ENCODE data around the gene NANOS2. TPM values are rescaled to one million over a fixed set of nuclear protein-coding genes. Genes with fewer than 3 reads are reported as not detected.
"Not testable (repeated sequence)": the region's sequence is repeated elsewhere in the genome, so short reads cannot be mapped to it uniquely, and the experiment has no call there.

NANOS2 gene
- total and polyA plus RNA-seq, 4 donors, result not detected

GRCh38 chr19:45901432-45901911 lies 13.1 kb downstream of the NANOS2 start:
- peak; percentile 76 to 85 for DNase-seq
- intact Hi-C loops (cut with DNase I), result no loop called here

GRCh38 chr19:45900738-45901431 lies 13.7 kb downstream of the NANOS2 start:
- 60 to 66% methylated on average over 22 of the region's 22 CpGs for WGBS, 2 donors
- no peaks in the 10 kb centered on the region for H3K9me3 ChIP-seq (ENCODE audit: control insufficient read depth, low read length)
- no peak overlapping the region for H3K27ac ChIP-seq (ENCODE audit: low read depth in 1 of 2, low read length in 2 of 2)
- DNase-seq (no peak), ATAC-seq (ENCODE audit: low FRiP score) (no peak)
- peak overlapping the region in 1 of 2 donors; percentile 68 for H3K4me3 ChIP-seq (ENCODE audit: low read length in 2 of 2)
- H3K4me1 ChIP-seq (ENCODE audit: control insufficient read depth in 1 of 2, insufficient read depth in 2 of 2, low read length in 2 of 2), result no peaks in the 10 kb centered on the region
- no peaks in the 10 kb centered on the region for H3K27me3 ChIP-seq (ENCODE audit: control insufficient read depth in 1 of 2, insufficient read depth in 2 of 2, low read length in 1 of 2)
- intact Hi-C loops (cut with DNase I), result no loop called here
- no peaks in the 10 kb centered on the region for H3K36me3 ChIP-seq (ENCODE audit: control insufficient read depth in 1 of 2, insufficient read depth in 2 of 2, low read length in 1 of 2)

More at GRCh38 chr19:45901432-45901911, 13.1 kb downstream of the NANOS2 start:
- Histone ChIP-seq H3K36me3 (ENCODE audit: control insufficient read depth in 1 of 2, insufficient read depth in 2 of 2, low read length in 1 of 2) (no peaks in the 10 kb centered on the region), H3K4me1 (ENCODE audit: control insufficient read depth in 1 of 2, insufficient read depth in 2 of 2, low read length in 2 of 2) (no peaks in the 10 kb centered on the region), H3K27ac (ENCODE audit: low read depth in 1 of 2, low read length in 2 of 2) (no peak overlapping the region), H3K27me3 (ENCODE audit: control insufficient read depth in 1 of 2, insufficient read depth in 2 of 2, low read length in 1 of 2) (no peaks in the 10 kb centered on the region), H3K4me3 (ENCODE audit: low read length in 2 of 2) (peak overlapping the region; percentile 61 to 68), H3K9me3 (ENCODE audit: control insufficient read depth, low read length) (no peaks in the 10 kb centered on the region)
- ATAC-seq (ENCODE audit: low FRiP score), result no peak
- 3 to 6% methylated on average over 69 of the region's 69 CpGs for whole genome bisulfite sequencing, 2 donors

GRCh38 chr19:45899919-45900589 lies 14.5 kb downstream of the NANOS2 start:
- peaks cover 0 to 2% of the 10 kb centered on the region in 2 donors for H3K36me3 ChIP-seq (ENCODE audit: control insufficient read depth in 1 of 2, insufficient read depth in 2 of 2, low read length in 1 of 2)
- ATAC-seq (ENCODE audit: low FRiP score) (no peak), DNase-seq (no peak)
- no peaks in the 10 kb centered on the region for H3K9me3 ChIP-seq (ENCODE audit: control insufficient read depth, low read length)
- H3K27ac ChIP-seq (ENCODE audit: low read depth in 1 of 2, low read length in 2 of 2), result no peak overlapping the region
- no peak overlapping the region for H3K4me3 ChIP-seq (ENCODE audit: low read length in 2 of 2)
- H3K27me3 ChIP-seq (ENCODE audit: control insufficient read depth in 1 of 2, insufficient read depth in 2 of 2, low read length in 1 of 2), result no peaks in the 10 kb centered on the region
- H3K4me1 ChIP-seq (ENCODE audit: control insufficient read depth in 1 of 2, insufficient read depth in 2 of 2, low read length in 2 of 2), result no peaks in the 10 kb centered on the region
- intact Hi-C loops (cut with DNase I), result no loop called here
- whole genome bisulfite sequencing, 2 donors, result 95 to 96% methylated on average over 4 of the region's 4 CpGs

DNA sequence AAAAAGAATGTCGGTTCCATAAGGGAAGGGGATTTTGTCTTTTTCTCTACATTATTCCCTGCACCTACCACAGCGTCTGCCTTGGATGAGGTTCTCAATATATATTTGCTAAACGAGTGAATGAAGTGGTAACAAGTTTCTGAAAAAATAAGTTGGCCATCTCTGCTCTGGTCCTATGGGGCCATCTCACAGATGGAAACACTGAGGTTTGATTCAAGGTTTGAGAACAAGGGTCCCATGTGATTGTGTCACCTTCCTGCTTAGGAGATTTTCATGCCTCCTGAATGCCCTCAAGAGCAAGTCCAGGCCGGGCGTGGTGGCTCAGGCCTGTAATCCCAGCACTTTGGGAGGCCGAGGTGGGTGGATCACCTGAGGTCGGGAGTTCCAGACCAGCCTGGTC lies 15.3 kb downstream of the NANOS2 start:
- Histone ChIP-seq H3K27ac (ENCODE audit: low read depth in 1 of 2, low read length in 2 of 2) (no peak overlapping the region), H3K9me3 (ENCODE audit: control insufficient read depth, low read length) (no peaks in the 10 kb centered on the region), H3K27me3 (ENCODE audit: control insufficient read depth in 1 of 2, insufficient read depth in 2 of 2, low read length in 1 of 2) (no peaks in the 10 kb centered on the region), H3K4me3 (ENCODE audit: low read length in 2 of 2) (no peak overlapping the region), H3K36me3 (ENCODE audit: control insufficient read depth in 1 of 2, insufficient read depth in 2 of 2, low read length in 1 of 2) (peaks cover 0 to 2% of the 10 kb centered on the region in 2 donors), H3K4me1 (ENCODE audit: control insufficient read depth in 1 of 2, insufficient read depth in 2 of 2, low read length in 2 of 2) (no peaks in the 10 kb centered on the region)
- DNase-seq (no peak), ATAC-seq (ENCODE audit: low FRiP score) (no peak)
- intact Hi-C loops (cut with DNase I), result no loop called here
- 95 to 96% methylated on average over 7 of the region's 7 CpGs for WGBS, 2 donors

DNA sequence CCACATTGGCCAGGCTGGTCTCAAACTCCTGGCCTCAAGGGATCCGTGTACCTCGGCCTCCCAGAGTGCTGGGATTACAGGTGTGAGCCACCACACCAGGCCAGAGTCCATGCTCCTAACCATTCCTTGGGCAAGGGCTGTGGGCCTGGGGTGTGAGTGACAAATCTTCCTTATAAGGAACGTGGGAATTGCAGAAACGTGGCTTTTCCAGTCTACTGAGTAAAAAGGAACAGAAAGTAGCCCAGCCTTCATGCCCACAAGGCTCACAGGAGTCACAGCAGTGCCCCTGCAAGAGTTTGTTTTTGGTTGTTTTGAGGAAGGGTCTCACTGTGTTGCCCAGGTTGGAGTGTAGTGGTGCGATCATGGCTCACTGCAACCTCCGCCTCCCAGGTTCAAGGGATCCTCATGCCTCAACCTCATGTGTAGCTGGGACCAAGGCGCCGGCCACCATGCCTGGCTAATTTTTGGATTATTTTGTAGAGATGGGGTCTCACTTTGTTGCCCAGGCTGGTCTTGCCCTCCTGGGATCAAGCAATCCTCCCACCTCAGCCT lies 17.2 kb downstream of the NANOS2 start:
- H3K4me3 ChIP-seq (ENCODE audit: low read length in 2 of 2), result no peak overlapping the region
- ATAC-seq (ENCODE audit: low FRiP score) (no peak), DNase-seq (no peak)
- peaks cover 0 to 2% of the 10 kb centered on the region in 2 donors for H3K36me3 ChIP-seq (ENCODE audit: control insufficient read depth in 1 of 2, insufficient read depth in 2 of 2, low read length in 1 of 2)
- WGBS, 2 donors, result 91 to 92% methylated on average over 8 of the region's 8 CpGs
- intact Hi-C loops (cut with DNase I), result no loop called here
- no peaks in the 10 kb centered on the region for H3K27me3 ChIP-seq (ENCODE audit: control insufficient read depth in 1 of 2, insufficient read depth in 2 of 2, low read length in 1 of 2)
- no peak overlapping the region for H3K27ac ChIP-seq (ENCODE audit: low read depth in 1 of 2, low read length in 2 of 2)
- no peaks in the 10 kb centered on the region for H3K4me1 ChIP-seq (ENCODE audit: control insufficient read depth in 1 of 2, insufficient read depth in 2 of 2, low read length in 2 of 2)
- no peaks in the 10 kb centered on the region for H3K9me3 ChIP-seq (ENCODE audit: control insufficient read depth, low read length)

- H3K27ac ChIP-seq (ENCODE audit: low read depth in 1 of 2, low read length in 2 of 2); DNase-seq; H3K4me3 ChIP-seq (ENCODE audit: low read length in 2 of 2); H3K9me3 ChIP-seq (ENCODE audit: control insufficient read depth, low read length); H3K36me3 ChIP-seq (ENCODE audit: control insufficient read depth in 1 of 2, insufficient read depth in 2 of 2, low read length in 1 of 2); ATAC-seq (ENCODE audit: low FRiP score); H3K27me3 ChIP-seq (ENCODE audit: control insufficient read depth in 1 of 2, insufficient read depth in 2 of 2, low read length in 1 of 2); H3K4me1 ChIP-seq (ENCODE audit: control insufficient read depth in 1 of 2, insufficient read depth in 2 of 2, low read length in 2 of 2); intact Hi-C loops (cut with DNase I): not testable (repeated sequence)
- WGBS, 2 donors, result 95 to 96% methylated on average over 12 of the region's 12 CpGs
These were observed 18.5 kb downstream of the NANOS2 start for GRCh38 chr19:45895983-45896599.

DNA sequence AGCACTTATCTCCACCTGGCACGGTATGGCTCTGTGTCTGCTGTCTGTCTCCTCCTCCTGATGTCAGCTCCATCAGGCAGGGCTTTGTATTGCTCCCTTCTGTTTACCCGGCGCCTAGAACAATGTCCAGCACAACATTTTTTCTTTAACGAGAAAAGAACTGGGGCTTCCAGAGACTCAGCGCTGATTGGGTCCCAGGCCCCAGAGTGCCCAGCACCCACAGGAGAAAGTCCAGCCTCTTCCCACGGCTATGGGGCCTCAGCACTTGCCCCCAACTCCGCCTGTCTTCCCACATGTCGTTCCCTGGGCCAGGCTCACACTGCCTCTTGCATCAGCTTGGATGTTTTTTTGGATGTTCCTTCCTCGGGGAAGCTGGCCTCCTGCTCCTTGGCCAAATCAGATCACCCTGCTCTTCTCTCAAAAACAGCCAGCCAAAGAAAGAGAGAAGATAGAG lies 19.0 kb downstream of the NANOS2 start:
- no peaks in the 10 kb centered on the region for H3K27me3 ChIP-seq (ENCODE audit: control insufficient read depth in 1 of 2, insufficient read depth in 2 of 2, low read length in 1 of 2)
- whole genome bisulfite sequencing, 2 donors, result 86 to 89% methylated on average over 9 of the region's 9 CpGs
- peak; percentile 60 for ATAC-seq (ENCODE audit: low FRiP score)
- H3K27ac ChIP-seq (ENCODE audit: low read depth in 1 of 2, low read length in 2 of 2), result no peak overlapping the region
- H3K4me3 ChIP-seq (ENCODE audit: low read length in 2 of 2), result no peak overlapping the region
- intact Hi-C loops (cut with DNase I), result no loop called here
- H3K4me1 ChIP-seq (ENCODE audit: control insufficient read depth in 1 of 2, insufficient read depth in 2 of 2, low read length in 2 of 2), result no peaks in the 10 kb centered on the region
- H3K36me3 ChIP-seq (ENCODE audit: control insufficient read depth in 1 of 2, insufficient read depth in 2 of 2, low read length in 1 of 2), result peaks cover 0 to 2% of the 10 kb centered on the region in 2 donors
- no peak for DNase-seq
- H3K9me3 ChIP-seq (ENCODE audit: control insufficient read depth, low read length), result no peaks in the 10 kb centered on the region

- H3K27ac ChIP-seq (ENCODE audit: low read depth in 1 of 2, low read length in 2 of 2), result no peak overlapping the region
- DNase-seq, result no peak
- H3K36me3 ChIP-seq (ENCODE audit: control insufficient read depth in 1 of 2, insufficient read depth in 2 of 2, low read length in 1 of 2), result peaks cover 0 to 2% of the 10 kb centered on the region in 2 donors
- H3K4me3 ChIP-seq (ENCODE audit: low read length in 2 of 2), result no peak overlapping the region
- no peaks in the 10 kb centered on the region for H3K9me3 ChIP-seq (ENCODE audit: control insufficient read depth, low read length)
- WGBS, 2 donors, result 85 to 91% methylated on average over 14 to 17 of the region's 17 CpGs
- intact Hi-C loops (cut with DNase I), result no loop called here
- H3K4me1 ChIP-seq (ENCODE audit: control insufficient read depth in 1 of 2, insufficient read depth in 2 of 2, low read length in 2 of 2), result no peaks in the 10 kb centered on the region
- ATAC-seq (ENCODE audit: low FRiP score), result no peak
- H3K27me3 ChIP-seq (ENCODE audit: control insufficient read depth in 1 of 2, insufficient read depth in 2 of 2, low read length in 1 of 2), result no peaks in the 10 kb centered on the region
These were observed 23.7 kb downstream of the NANOS2 start for GRCh38 chr19:45890877-45891276.
